ENCODE data around the gene LRRC70.
"Not testable (repeated sequence)": the region's sequence is repeated elsewhere in the genome, so short reads cannot be mapped to it uniquely, and the experiment has no call there.

LRRC70 gene

GRCh38 chr5:62607615-62608014, 29.0 kb downstream of the LRRC70 start:
- DNase-seq (ENCODE audit: low read depth), result no peak

GRCh38 chr5:62608529-62609511, 30.2 kb downstream of the LRRC70 start:
- DNase-seq (ENCODE audit: low read depth), result no peak

- DNase-seq (ENCODE audit: low read depth), result no peak
Observed at GRCh38 chr5:62614355-62614754, 35.7 kb downstream of the LRRC70 start.

GRCh38 chr5:62616615-62617277, 38.1 kb downstream of the LRRC70 start:
- DNase-seq (ENCODE audit: low read depth), result no peak

- DNase-seq (ENCODE audit: low read depth), result no peak
Observed at GRCh38 chr5:62617943-62618342, 39.3 kb downstream of the LRRC70 start.

GRCh38 chr5:62620761-62621160, 42.1 kb downstream of the LRRC70 start:
- no peak for DNase-seq (ENCODE audit: low read depth)

GRCh38 chr5:62621280-62621679, 42.7 kb downstream of the LRRC70 start:
- DNase-seq (ENCODE audit: low read depth), result no peak

- DNase-seq (ENCODE audit: low read depth), result no peak
Observed at GRCh38 chr5:62623271-62623670, 44.7 kb downstream of the LRRC70 start.

- DNase-seq (ENCODE audit: low read depth), result not testable (repeated sequence)
Observed at GRCh38 chr5:62624436-62624835, 45.8 kb downstream of the LRRC70 start.

- DNase-seq (ENCODE audit: low read depth), result no peak
Observed at GRCh38 chr5:62626534-62626933, 47.9 kb downstream of the LRRC70 start.

- no peak for DNase-seq (ENCODE audit: low read depth)
Observed at GRCh38 chr5:62627121-62627520, 48.5 kb downstream of the LRRC70 start.

- no peak for DNase-seq (ENCODE audit: low read depth)
Observed at GRCh38 chr5:62627901-62628300, 49.3 kb downstream of the LRRC70 start.

Data from activated gamma-delta T cell treated with anti-CD3 and anti-CD28 coated beads, Interleukin-2, amount 50 U/mL, for 16 hours (primary cell).